Adipose tissue (tissue), 3 donors: ENCODE data around the gene CTSW. TPM values are rescaled to one million over a fixed set of nuclear protein-coding genes. Genes with fewer than 3 reads are reported as not detected.

ENCODE experiments used
- H3K27ac ChIP-seq: one replicate; pipeline ENCODE4 v1.5.1; 2013; ENCODE audit warnings: low read depth, low read length
- WGBS, 3 donors: extraction: QIAGEN DNeasy Blood & Tissue Kit; methylation state at CpG; one replicate each; pipeline ENCODE4 v1.1.7; 2013; 5-methylcytosine and 5-hydroxymethylcytosine counted together
- polyA plus RNA-seq, 3 donors: library from polyadenylated mRNA; stranded (reverse); fragments of 200-250 nt; gene quantifications; one replicate each; pipeline ENCODE4 v1.2.3, GENCODE V29; 2013
- donor health status: healthy with polysubstance abuse.
- donor health status: Bipolar disorder and iron deficiency.
- donor health status: healthy.

Gene CTSW
- polyA plus RNA-seq, 3 donors = 0.26 to 2.7 (median 2.6) TPM

DNA sequence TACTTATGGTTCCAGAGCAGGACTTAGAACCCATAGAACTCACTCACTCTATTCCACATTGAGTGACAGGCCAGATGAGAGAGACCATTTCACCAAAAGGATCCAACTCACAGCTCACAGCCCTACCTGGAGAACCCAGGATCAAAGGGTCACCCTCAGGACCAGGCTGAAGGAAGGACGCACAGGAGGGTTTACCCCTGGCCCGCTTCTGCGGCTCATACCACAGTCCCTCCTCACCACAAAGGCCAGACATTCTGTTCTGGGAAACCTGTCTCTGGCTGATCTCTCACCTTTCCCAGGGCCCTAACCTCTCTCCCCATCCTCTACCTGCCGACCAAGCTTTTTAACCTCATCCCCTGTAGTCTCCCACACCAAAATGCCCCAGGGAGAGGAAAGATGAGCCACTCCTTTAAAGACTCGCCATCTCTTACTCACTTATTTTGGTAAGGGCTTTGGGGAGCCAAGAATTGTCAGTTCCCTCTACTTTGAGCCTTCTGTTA is 15.9 kb downstream of the CTSW start:
- 87 to 96% (median 92%) methylated on average over 5 of the region's 5 CpGs for WGBS, 3 donors

GRCh38 chr11:65896034-65896999 is 16.7 kb downstream of the CTSW start:
- 87 to 94% (median 94%) methylated on average over 14 of the region's 14 CpGs for WGBS, 3 donors
- no peak overlapping the region for H3K27ac ChIP-seq

More for the DNA sequence above, 15.9 kb downstream of the CTSW start:
- no peak overlapping the region for H3K27ac ChIP-seq

DNA sequence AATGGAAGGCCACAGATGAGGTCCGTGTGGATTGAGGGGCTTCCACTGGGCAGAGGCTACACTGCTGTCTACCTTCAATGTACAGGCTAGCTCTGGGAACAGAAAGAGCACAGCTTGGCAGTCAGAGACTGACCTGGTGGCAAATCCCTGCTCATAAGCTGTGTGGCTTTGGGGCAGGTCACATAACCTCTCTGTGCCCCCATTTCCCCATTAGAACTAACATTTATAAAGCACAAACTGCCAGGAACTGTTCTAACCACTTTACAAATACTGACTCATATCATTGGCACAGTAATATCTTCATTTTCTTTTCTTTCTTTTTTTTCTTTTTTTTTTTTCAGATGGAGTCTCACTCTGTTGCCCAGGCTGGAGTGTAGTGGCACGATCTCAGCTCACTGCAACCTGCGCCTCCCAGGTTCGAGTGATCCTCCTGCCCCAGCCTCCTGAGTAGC is 17.4 kb downstream of the CTSW start:
- no peak overlapping the region for H3K27ac ChIP-seq
- WGBS, 3 donors = 86 to 94% (median 93%) methylated on average over 4 of the region's 4 CpGs

DNA sequence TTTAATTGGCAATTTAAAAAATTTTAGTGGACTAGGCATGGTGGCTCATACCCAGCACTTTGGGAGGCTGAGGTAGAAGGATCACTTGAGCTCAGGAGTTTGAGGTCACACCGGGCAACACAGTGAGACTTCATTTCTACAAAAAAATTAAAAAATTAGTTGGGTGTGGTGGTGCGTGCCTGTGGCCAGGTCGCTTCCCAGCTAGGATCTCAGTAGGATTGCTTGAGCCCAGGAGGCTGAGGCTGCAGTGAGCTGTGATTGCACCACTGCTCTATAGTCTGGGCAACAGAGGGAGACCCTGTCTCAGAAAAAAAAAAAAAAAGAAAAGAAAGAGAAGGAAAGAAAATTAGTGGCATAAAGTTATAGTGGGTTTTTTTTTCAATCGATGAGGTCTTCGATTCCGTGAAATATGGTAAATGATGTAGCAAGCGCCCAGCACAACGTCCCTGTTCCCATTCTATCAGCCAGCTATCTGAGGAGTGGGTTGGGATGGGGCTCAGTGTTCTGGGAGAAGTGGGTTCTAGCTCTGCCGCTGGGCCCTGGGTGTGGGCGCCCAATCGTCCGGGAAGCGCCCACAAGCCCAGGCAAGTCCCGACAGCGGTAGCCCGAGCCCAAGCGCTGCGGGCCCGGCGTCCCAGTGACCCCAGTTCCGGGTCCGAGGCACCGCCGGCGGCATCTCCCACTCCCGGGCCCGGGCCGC is 19.2 kb downstream of the CTSW start:
- 25 to 41% (median 27%) methylated on average over 16 to 28 of the region's 28 CpGs for WGBS, 3 donors
- no peak overlapping the region for H3K27ac ChIP-seq

DNA sequence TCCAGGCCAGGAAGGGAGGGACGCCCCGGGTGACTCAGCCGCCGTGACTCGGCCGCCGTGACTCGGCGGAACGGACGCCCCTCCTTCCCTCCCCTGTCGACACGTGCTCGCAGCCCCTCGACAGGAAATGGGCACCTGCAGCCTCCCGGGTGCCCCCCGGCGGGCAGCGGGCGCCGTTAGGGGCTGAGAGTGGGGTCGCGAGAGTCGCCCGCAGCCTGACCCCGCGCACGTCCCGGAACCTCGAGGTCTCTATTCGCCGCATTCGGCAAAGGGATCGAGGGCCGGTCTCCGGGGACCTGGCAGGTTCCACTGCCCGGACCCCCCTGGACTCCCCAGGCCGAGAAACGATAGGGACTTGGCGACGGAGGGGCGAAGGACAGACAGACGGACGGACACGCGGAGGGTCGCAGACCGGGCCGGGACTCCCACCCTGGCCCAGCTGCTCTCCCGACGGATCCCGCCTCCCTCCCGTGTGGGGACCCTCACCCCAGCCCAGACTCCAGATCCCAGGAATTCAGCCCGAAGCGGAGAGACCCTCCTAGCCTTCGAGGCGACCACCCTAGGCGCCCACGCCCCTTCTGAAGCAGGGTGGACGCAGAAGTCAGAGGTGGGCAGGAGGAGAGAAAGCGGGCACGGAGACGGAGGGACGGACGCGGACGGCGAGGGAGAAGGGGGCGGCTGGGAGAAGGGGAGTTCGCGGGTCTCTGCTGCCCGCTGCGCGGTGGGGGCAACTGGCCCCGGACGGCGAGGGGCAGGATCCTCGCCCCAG is 19.9 kb downstream of the CTSW start:
- H3K27ac ChIP-seq = no peak overlapping the region
- 1 to 2% (median 2%) methylated on average over 64 to 78 of the region's 78 CpGs for WGBS, 3 donors

GRCh38 chr11:65900125-65900898 is 20.7 kb downstream of the CTSW start, which contains the start of gene FOSL1:
FOSL1 (minus strand) TSS chr11:65900388; CDS start chr11:65900339, 49 bp downstream.
- 1 to 3% (median 2%) methylated on average over 68 to 80 of the region's 80 CpGs for WGBS, 3 donors

DNA sequence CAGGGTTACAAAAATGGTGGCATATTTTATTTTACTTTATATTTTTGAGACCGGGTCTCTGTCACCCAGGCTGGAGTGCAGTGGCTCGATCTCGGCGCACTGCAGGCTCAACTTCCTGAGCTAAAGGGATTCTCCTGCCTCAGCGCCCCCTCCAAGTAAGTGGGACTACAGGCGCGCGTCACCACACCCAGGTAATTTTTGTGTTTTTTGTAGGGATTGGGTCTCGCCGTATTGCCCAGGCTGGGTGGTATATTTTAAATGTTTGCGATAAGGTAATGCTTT is 21.2 kb downstream of the CTSW start:
- 73 to 83% (median 75%) methylated on average over 11 of the region's 11 CpGs for WGBS, 3 donors
- no peak overlapping the region for H3K27ac ChIP-seq

More at GRCh38 chr11:65900125-65900898, 20.7 kb downstream of the CTSW start, which contains the start of gene FOSL1:
- no peak within 1 kb of the TSS for H3K27ac ChIP-seq

GRCh38 chr11:65903068-65903481 is 23.4 kb downstream of the CTSW start:
- 22 to 51% (median 26%) methylated on average over 5 of the region's 5 CpGs for WGBS, 3 donors
- H3K27ac ChIP-seq = no peak overlapping the region

DNA sequence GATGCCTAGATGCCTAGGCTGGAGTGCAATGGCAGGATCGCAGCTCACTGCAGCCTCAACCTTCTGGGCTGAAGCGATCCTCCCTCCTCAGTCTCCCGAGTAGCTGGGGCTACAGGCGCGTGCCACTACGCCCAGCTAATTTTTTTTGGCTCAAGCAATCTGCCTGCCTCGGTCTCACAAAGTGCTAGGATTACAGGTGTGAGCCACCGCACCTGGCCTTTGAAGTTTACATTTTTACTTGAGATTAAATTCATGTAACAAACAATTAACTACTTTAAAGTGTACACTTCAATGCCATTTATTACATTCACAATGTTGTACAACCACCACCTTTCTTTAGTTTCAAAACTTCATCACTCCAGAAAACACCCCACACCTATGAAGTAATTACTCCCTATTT is 24.1 kb downstream of the CTSW start:
- H3K27ac ChIP-seq = no peak overlapping the region
- 65 to 82% (median 74%) methylated on average over 8 of the region's 8 CpGs for WGBS, 3 donors

- H3K27ac ChIP-seq = no peak overlapping the region
- 84 to 88% (median 88%) methylated on average over 5 of the region's 5 CpGs for WGBS, 3 donors
Observed at GRCh38 chr11:65906602-65907001, 27.0 kb downstream of the CTSW start.

- 75 to 81% (median 80%) methylated on average over 6 of the region's 6 CpGs for WGBS, 3 donors
- H3K27ac ChIP-seq = no peak overlapping the region
Observed at GRCh38 chr11:65907878-65908277, 28.2 kb downstream of the CTSW start.

- 18 to 22% (median 19%) methylated on average over 14 of the region's 14 CpGs for WGBS, 3 donors
- no peak overlapping the region for H3K27ac ChIP-seq
Observed at GRCh38 chr11:65911682-65912568, 32.3 kb downstream of the CTSW start.

DNA sequence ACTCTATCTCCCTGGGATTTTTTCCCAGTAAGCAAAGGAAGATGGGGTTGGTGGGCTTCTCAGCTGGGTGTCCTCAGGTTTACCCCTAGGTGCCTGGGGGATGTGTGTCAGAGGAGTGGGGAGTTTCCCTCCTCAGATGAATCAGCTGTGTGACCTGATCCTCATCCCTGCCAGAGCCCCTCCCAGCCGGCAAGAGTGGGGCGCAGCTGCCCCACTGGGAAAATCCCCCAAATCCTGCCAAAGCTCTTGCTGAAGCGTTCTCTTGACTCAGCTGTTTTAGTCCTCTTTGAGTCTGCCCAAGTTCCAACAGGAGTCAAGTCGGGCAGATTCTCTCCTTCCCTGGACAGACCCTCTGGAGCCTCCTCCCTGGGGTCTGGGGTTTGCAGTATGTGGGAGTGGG is 33.2 kb downstream of the CTSW start:
- H3K27ac ChIP-seq = no peak overlapping the region
- 45 to 71% (median 48%) methylated on average over 4 of the region's 4 CpGs for WGBS, 3 donors

DNA sequence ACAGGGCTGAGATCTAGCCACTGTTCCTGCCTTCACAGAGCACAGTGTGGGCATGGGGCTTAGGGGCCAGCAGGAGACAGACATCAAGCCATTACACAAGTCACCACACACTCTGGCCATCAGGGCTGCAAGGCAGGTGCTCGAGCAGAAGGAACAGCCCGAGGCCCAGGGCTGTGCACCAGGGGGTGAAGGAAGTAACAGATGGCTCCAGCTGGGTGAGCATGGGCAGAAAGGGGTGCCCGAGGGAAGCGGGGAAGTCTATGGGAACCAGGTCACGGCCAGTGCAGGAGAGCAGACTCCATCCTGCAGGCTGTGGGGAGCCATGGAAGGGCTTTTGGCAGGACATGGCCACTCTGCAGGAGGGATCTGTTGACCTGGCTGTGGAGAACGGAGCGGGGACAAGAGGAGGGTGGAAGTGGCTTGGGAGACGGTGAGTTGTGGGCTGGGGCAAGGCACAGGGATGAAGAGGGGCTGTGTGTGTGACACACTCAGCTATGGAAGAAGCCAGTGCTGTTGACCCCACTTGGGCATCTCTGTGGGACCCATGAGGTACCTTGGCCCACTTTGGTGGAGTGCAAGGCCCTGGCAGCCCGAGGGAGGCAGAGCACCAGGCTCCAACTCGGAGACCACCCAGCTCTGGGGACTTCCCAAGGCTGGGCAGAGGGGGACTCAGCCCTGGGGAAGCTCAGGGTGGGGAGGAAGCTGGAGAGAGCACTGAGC is 35.6 kb downstream of the CTSW start:
- no peak overlapping the region for H3K27ac ChIP-seq
- 46 to 63% (median 52%) methylated on average over 10 of the region's 10 CpGs for WGBS, 3 donors

DNA sequence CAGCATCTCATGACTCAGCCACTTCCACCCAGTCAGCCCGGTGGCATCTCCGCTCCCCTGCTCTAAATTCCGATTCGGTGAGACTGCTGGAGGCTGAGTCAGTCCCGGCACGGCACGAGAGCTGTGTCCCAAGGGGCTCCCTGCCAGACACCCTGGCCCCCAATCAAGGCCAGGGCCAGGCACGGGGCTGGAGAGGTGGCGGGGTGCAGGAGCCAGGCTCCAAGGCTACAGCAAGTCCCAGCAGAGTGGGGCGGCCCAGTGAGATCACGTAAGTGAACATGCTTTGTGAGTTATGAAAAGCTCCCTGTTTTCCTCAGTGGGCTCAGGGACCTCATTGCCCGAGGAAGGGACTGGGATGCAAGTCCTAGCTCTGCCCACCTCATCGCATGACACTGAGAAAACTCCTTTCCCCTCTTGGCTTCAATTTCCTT is 36.2 kb downstream of the CTSW start:
- 14 to 52% (median 18%) methylated on average over 11 to 13 of the region's 13 CpGs for WGBS, 3 donors
- no peak overlapping the region for H3K27ac ChIP-seq

DNA sequence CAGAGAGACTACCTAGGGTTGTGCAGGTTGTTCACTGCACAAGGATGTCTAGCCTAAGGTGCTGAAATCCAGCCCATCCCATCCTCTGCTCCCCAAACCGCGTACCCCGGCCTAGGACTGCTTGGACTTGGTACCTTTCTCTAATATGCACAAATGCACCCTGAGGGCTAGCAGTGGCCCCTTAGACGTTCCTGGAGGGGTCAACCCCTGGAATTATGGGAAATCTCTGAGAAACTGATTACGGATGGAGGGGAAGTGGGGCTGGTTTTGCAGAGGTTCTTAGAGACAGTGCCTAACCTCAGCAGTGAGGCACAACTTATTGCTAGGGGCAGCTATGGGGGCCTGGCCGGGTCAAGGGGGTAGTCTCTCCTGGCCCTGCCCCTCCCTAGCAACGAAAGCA is 36.8 kb downstream of the CTSW start:
- H3K27ac ChIP-seq = no peak overlapping the region
- WGBS, 3 donors = 66 to 71% (median 66%) methylated on average over 7 of the region's 7 CpGs
